GM13976 (cell line): ENCODE data around the gene NAA25.

Experiments
- DNase-seq: peaks from one replicate; pipeline ENCODE4 v3.0.0; 2012; ENCODE audit warnings: low spot score
- CTCF ChIP-seq: IDR thresholded peaks from 2 replicates; pipeline ENCODE4 v1.5.1; 2012; ENCODE audit warnings: borderline replicate concordance, mild to moderate bottlenecking; ENCODE audit not compliant: insufficient read depth; ENCODE audit errors: extremely low read depth, missing control alignments, control extremely low read depth
- in situ Hi-C: fragments of 300-500 bp; cut with MboI; formaldehyde crosslinking; loops from one replicate; pipeline ENCODE4 v1.12.0; 2022; ENCODE audit warnings: low sequenced_read_pairs, mixed read lengths, inconsistent platforms; ENCODE audit not compliant: unreplicated experiment

The NAA25 gene

GRCh38 chr12:111980598-111980997 is 128.0 kb downstream of the NAA25 start:
- DNase-seq: no peak
- TF ChIP-seq CTCF: no peak
- in situ Hi-C loops: no loop called here

GRCh38 chr12:111978545-111978944 is 130.0 kb downstream of the NAA25 start:
- DNase-seq: no peak
- TF ChIP-seq CTCF: no peak
- in situ Hi-C loops: no loop called here

GRCh38 chr12:111976860-111977259 is 131.7 kb downstream of the NAA25 start:
- in situ Hi-C loops: no loop called here
- DNase-seq: no peak
- no peak for TF ChIP-seq CTCF
